Smooth muscle cell of the brain vasculature (primary cell): ENCODE data around the gene HTT-AS.

Experiments used
- DNase-seq: peaks from one replicate; pipeline ENCODE4 v3.0.0-alpha.2; 2012; ENCODE audit warnings: low read depth, low spot score

HTT-AS gene

DNA sequence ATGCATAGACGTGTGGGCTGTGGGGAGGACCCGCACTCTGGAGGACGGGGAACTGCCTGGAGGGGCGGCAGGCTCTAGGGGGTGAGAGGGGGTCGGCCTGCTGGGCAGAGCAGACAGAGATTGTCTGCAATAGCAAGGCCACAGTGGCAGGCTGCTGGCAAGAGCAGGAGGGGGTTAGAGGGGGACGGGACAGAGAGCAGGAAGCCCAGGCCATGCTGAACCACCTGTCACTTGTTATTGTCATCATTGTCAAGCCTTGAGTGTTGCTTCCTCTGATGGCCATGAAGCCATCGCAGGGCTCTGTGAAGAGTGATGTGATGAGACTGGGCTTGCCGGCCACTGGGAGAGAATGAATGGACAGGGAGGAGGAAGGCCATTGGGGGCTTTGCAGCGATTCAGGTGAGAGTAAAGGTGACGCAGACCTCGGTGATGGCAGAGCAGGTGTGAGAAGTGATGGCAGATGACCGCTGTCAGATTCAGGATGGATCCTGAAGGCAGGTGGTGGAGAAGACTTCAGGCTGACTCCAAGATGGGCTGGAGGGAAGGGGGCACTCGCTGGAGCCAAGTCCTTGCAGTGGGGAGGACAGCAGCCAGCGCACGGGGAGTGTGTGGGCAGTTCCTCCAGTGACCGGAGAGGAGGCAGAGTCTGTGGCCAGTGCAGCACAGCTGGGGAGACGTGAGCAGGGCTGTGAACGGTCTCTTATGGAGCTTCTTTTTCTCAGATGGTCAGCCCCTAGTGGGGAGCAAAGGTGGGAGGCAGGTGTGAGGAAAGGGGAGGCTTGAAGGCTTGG lies 43.6 kb downstream of the HTT-AS start:
- no peak for DNase-seq

GRCh38 chr4:3029464-3029863 lies 44.9 kb downstream of the HTT-AS start:
- DNase-seq, result no peak

DNA sequence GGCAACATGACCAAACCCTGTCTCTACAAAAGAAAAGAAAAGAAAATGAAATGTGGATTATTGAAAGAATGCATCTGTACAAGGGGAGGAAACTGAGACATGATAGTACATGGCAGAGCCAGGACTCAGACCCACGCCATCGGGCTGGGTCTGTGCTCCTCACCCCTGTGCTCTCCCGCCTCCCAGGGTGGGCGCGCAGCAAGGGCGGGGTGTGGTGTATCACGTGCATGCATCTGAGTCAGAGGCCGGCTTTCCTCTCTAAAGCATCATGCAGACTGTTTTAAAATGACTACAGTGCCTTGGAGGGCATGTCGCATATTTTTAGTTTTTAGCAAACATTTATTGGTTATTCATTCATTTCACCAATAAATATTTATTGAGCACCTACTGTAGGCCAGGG lies 47.8 kb downstream of the HTT-AS start:
- no peak for DNase-seq

- no peak for DNase-seq
Measured at GRCh38 chr4:3025881-3026280, 48.5 kb downstream of the HTT-AS start.

DNA sequence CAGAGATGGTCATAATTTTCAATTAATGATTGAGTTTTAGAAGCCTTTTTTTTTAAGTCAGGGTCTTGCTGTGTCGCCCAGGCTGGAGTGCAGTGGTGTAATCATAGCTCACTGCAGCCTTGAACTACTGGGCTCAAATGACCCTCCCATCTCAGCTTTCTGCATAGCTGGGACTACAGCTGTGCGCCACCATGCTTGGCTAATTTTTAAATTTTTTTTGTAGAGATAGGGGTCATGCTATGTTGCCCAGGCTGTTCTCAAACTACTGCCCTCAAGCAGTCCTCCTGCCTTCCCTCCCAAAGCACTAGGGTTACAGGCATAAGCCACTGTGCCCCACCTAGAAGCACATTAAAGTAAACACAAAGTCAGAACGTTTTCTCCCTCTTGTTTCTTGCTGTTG lies 51.7 kb downstream of the HTT-AS start:
- no peak for DNase-seq

DNA sequence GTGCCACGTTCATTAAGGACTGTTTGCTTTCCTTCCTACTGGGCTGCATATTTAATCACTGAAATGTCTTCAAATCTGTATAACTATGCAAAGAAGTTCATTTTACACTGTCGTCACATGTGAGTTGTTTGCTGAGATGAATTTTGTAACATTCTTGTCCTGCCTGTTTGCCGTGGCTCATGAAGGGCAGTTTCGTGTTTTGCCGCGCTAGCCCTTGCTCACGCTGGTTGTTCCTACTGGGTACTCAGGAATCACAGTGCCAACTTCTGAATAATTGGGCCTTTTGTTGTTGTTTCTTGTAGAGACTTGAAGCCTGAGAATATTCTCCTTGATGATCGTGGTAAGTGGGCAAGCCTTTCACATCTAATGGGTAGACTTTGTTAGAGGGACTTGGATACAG lies 52.2 kb downstream of the HTT-AS start:
- DNase-seq, result no peak

DNA sequence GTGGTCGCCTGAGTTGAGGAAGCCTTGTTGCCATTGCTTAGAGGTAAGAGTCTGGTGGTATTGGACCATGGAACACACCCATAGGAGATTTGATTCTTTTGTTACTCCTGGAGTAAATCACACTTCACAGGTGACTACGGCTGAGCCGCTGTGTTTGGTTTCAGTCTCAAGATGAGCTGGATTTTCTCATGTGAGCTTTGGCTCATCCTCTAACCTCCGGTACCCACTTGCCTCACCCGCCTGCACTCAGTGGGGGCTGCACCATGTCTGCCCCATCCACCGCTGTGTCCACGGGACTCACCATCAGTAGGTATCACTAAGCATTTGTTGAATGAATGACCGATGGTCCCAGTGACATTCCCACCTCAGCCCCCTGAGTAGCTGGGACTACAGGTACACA lies 52.7 kb downstream of the HTT-AS start:
- no peak for DNase-seq

DNA sequence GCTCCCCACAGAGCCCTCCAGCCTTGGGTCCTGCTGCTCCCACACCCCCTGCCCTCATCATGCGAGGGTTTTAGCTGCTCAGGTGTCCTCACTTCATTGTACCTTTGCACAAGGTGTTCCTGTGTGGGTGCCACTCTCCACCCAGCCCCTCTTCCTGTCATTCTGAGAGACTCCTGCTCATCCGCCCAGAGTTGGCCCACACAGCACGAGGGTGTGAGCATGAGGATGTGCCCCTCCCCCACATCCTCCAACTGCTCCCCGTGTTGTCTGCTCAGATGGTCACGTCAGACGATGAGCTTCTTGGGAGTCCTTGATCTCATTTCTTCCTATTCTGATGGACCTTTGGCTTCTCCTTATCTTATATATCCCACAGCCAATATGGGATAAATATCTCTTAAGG lies 53.2 kb downstream of the HTT-AS start:
- no peak for DNase-seq

GRCh38 chr4:3019145-3019846 lies 55.0 kb downstream of the HTT-AS start:
- DNase-seq, result no peak

GRCh38 chr4:3017504-3017903 lies 56.8 kb downstream of the HTT-AS start:
- no peak for DNase-seq

DNA sequence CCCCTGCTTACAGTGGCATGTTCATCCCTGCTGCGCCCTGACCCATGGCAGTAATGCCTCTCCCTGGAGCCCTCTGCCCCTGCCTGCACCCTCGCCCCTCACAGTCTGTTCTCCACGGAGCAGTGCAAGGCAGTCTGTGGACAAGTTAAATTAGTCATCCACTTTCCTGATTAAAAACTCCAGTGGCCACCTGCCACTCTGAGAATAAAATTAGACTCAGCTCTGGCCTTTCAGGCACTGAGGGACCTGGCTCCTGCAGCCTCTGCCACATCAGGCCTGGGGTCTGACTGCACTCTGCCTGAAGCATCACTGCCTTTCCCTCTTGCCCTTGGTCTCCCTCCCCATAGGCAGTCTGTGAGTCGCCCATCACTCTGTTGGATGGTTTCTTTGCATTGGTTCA lies 57.4 kb downstream of the HTT-AS start:
- DNase-seq, result no peak

DNA sequence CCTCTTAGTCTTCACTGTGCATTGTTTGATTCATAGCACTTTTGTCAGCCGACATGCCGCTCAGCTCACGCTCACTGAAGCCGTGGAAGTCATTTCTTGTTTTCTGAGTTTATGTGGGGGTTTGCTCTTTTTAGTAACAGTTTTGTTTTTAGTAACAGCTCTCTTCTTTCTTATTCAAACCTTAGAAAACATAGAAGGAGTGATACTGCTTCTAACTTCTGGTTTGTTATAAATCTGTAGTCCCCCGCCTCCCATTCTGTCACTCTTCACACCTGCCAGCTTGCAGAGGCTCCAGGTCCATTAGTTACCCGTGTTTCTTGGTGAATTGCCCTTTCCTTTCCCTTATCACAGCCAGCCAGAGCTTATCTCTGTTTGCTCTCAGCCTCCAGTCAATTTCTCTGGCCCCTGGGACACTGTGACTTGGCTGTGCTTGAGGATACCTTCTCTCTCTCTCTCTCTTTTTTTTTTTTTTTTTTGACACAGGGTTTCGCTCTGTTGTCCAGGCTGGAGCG lies 60.4 kb downstream of the HTT-AS start:
- DNase-seq, result no peak
